Pons (tissue), 1 donor: Measurements from ENCODE around the gene TECTB.

Experiments used
- DNase-seq: peaks from one replicate; pipeline ENCODE4 v3.0.0-alpha.2; 2016; ENCODE audit warnings: low spot score

TECTB gene

GRCh38 chr10:112311481-112311880 is 28.3 kb downstream of the TECTB start:
- no peak for DNase-seq

- DNase-seq: no peak
Measured at GRCh38 chr10:112313234-112313633, 30.0 kb downstream of the TECTB start.

GRCh38 chr10:112313911-112314310 is 30.7 kb downstream of the TECTB start:
- DNase-seq: no peak

GRCh38 chr10:112314822-112315474 is 31.7 kb downstream of the TECTB start:
- DNase-seq: peak; percentile 69

- no peak for DNase-seq
Measured at GRCh38 chr10:112327678-112328077, 44.5 kb downstream of the TECTB start.

GRCh38 chr10:112330162-112330561 is 47.0 kb downstream of the TECTB start:
- DNase-seq: no peak

GRCh38 chr10:112330607-112331160 is 47.5 kb downstream of the TECTB start:
- DNase-seq: no peak

- no peak for DNase-seq
Measured at GRCh38 chr10:112332022-112332421, 48.8 kb downstream of the TECTB start.

GRCh38 chr10:112332509-112333228 is 49.5 kb downstream of the TECTB start:
- DNase-seq: no peak

- no peak for DNase-seq
Measured at GRCh38 chr10:112333452-112333851, 50.3 kb downstream of the TECTB start.

- no peak for DNase-seq
Measured at GRCh38 chr10:112335111-112335867, 52.1 kb downstream of the TECTB start.

- DNase-seq: no peak
Measured at GRCh38 chr10:112335868-112336265, 52.7 kb downstream of the TECTB start.

- no peak for DNase-seq
Measured at GRCh38 chr10:112336556-112337201, 53.5 kb downstream of the TECTB start.

- DNase-seq: no peak
Measured at GRCh38 chr10:112338957-112339356, 55.8 kb downstream of the TECTB start.

- no peak for DNase-seq
Measured at GRCh38 chr10:112340601-112341000, 57.4 kb downstream of the TECTB start.

GRCh38 chr10:112343056-112343806 is 60.0 kb downstream of the TECTB start:
- DNase-seq: no peak

GRCh38 chr10:112344261-112344660 is 61.1 kb downstream of the TECTB start:
- no peak for DNase-seq

GRCh38 chr10:112345202-112345601 is 62.0 kb downstream of the TECTB start:
- no peak for DNase-seq

- no peak for DNase-seq
Measured at GRCh38 chr10:112345743-112346142, 62.5 kb downstream of the TECTB start.

GRCh38 chr10:112346774-112347173 is 63.6 kb downstream of the TECTB start:
- DNase-seq: no peak
